HG02938 (cell line): ENCODE measurements around the gene GABBR1.

Experiments used
- ATAC-seq: cut with Tn5 transposase; IDR thresholded peaks from one replicate; pipeline ENCODE4 v1.9.1; 2021; ENCODE audit warnings: mild to moderate bottlenecking, moderate library complexity; ENCODE audit not compliant: unreplicated experiment

GABBR1 gene

DNA sequence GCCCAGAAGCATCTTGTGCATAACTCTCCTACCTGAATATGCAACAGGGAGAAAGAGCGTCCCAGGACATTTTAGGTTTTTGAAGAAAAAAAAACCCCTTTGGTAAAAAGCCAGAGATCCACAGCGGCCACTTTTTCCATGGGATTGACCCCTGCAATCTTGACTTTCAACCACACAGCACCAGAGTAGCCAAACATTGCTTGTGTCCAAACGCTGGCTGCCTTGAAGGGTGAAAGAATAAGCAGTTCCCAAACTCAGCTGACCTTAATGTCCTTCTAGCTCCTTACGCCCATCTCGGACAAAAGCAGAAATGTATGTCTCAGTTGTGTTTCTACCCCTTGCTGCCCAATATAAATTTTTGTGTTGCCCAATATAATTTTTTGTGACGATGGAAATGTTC lies 22.7 kb upstream of the GABBR1 start:
- ATAC-seq, result no peak

DNA sequence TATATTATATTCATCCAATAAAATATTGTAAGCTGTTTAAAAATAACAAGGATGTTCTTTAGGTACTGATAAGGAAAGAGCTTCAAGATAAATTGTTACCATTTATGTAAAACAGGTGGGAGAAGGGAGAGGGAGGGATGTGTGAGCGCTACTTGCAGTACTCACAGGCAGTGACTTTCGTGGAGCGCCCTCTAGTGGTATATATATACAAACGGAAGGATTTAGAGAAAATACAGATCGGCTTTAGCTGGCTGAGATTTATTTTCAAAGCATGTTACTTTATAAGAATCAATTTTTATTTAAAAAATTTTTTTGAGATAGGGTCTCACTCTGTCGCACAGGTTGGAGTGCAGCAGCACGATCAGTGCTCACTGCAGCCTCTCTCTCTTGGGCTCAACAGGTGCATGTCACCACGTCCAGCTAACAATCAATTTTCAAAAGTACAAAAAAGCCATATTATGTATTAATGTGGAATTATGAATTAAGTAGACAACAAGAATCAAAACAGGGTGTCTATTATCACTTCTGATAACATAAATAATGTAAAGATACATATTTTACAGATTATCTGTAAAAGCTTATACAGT lies 20.6 kb upstream of the GABBR1 start:
- no peak for ATAC-seq

DNA sequence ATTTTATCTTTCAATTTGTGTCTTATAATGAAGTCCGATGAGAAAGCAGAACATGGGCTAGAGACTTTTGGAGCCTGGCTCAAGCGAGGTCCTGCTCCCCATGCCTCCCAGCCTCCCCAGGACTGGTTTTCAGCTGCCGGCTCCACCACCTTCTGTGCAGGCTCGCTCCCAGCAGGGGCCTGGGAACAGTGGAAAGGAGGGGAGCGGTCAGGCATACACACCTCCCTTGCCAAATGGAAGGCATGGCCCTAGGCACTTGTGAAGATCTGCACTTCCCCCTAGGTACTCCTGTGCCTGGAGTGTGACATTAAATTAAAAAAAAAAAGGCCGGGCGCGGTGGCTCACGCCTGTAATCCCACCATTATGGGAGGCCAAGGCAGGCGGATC lies 19.2 kb upstream of the GABBR1 start:
- no peak for ATAC-seq

DNA sequence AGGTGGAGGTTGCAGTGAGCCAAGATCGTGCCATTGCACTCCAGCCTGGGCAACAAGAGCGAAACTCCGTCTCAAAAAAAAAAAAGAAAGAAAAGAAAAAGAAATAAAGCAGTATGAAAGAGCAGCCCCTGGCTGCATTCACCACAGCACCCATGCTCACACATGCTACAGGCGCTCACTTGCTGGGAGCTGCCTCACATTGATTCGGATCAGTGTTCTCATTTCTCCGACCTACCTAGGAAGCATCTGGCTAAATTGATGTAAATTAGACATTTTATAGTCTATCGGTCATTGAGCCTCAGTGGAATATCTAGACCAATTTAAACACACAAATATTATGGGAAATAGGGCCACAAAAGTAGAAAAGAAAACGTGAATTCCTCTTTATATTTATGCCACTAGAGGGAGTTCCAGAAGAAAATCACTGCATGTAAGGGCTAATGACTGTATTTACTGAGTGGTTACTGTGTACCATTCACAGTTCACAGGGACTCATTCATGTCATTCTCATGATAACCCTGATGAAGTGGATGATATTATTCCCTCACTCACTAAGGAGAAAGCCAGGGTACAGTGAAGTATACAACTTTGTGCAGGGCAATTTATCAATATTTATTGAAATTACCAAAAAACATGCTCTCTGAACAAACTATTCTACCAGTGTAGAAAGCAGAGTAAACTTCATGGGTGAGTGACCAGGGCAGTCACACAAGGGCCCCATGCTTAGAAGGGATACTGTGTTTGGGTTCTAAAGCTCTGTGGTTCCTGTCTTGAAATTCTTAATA lies 18.6 kb upstream of the GABBR1 start:
- ATAC-seq, result no peak

DNA sequence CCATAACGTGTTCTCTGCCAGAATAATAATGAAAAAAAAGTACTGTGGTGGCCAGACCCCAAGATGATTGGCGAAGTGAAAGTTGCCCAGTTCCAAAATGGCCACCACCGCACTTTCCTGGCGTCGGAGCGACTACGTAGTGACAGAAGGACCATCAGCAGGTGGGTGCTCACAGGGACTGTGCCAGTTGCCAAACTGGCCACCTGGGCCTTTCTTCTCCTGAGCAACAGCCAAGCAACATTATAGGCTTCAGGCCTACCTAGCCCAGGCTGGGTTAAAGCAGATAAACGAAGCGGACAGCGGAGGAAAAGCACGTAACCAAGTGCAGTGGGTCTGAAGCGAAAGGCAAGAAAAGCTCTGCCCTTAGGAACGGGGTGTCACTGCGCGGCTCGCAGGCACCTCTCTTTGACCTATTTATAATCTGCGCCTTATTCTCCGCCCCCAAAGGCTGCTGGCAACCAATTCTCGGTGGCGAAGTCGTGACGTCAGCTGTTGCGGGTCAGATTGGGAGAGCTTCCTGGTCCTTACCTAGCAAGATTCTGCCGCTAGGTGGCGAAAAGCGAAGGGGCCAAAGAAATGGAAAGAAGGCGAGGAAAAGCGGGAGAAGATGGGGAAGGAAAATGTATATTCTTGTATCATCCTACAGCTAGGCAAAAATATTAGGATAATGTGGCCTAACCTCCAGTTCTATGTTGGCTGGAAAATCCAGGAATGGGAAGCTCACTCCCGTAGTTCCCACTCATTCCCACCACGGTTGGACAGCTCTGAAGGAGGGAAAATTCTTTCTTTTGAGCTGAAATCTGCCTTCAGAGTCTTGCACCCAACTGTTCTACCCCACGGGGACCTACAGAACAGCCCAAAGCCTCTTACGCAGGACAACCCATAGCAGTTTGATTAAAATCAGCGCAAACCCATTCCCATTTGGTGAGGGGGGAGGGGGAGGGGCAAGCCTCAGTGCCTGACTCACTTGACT lies 17.0 kb upstream of the GABBR1 start:
- ATAC-seq, result peak; percentile 98

DNA sequence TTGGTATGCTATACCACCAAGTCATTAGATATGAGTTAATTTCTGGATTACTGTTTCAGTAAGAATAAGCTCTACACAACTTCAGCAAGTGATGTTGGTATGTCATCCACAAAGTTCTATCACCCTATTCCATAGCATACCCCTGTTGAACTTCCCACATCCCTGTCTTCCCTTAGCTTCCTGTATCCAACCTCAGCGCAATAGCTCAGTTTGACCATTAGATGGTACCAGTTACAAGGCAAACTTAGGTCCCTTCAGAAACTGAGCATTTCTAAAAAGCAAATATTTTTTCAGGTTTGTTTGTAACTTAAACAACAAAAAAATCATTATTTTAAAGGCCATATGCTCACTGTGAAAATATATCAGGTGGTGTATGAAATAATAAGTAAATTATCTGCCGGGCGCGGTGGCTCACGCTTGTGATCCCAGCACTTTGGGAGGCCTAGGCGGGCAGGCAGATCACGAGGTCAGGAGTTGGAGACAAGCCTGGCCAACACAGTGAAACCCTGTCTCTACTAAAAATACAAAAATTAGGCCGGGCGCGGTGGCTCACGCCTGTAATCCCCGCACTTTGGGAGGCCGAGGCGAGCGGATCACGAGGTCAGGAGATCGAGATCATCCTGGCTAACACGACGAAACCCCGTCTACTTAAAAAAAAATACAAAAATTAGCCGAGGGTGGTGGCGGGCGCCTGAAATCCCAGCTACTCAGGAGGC lies 15.1 kb upstream of the GABBR1 start:
- no peak for ATAC-seq

DNA sequence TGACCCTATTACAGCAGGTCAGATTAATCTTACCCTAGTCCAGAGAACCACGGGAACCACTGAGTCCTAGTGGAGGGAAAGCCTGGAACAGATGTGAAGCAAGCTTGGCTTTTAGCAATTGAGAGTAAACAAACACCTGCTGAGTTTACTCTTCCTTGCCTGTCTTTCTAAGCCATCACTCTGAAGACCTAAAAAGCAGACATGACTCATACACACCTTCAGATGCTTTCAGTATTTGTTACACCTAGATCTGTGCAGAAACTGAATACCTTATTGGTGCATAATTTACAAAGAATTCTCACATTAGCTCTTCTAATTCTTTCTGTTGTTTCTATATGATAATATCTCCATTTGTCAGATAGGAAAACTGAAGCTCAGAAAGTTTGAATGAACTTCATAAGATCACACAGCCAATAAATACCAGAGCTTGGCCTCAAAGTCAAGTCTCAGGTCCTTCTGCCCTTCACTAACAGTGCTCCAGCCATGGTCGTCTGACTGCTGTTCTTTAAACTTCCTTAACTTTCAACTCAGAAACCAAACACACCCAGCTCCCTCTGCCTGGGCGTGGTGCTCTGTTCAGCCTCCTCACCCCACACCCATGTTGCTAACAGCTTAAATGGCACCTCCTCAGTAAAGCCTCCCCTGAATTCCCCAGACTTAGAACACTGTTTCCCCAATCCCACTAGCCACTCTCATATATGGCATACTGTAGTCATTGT lies 8.6 kb upstream of the GABBR1 start:
- ATAC-seq, result no peak

DNA sequence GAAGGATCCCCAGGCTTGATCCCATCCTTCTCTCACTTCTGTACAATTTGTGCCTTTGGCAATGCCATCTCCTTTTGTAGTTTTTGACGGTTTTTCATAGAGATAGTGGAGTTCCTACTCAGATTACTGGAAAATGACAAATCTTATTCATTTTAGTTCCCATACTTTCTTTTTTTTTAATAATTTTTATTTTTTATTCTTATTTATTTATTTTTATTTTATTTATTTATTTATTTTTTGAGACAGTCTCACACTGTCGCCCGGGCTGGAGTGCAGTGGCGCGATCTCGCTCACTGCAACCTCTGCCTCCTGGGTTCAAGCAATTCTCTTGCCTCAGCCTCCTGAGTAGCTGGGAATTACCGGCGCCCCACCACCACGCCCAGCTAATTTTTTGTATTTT lies 4.3 kb upstream of the GABBR1 start:
- no peak for ATAC-seq

DNA sequence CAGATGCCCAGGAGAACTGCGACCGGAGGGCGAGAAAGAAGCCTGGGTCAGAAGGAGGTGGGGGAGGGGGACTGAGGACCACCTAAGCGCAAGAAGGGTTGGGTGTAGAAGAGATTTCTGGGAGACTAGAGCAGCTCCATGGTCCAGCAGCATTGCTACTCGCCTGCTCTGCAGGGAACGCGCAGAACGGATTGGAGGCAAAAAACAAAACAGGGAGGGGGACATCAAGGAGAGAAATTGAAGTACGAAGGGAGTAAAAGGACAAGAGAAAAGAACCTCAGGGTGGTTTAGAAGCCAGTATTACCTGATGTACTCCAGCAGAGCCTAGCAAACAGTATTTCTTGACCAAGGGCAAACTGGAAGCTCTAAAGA lies 537 bp upstream of the GABBR1 start:
- ATAC-seq, result no peak

DNA sequence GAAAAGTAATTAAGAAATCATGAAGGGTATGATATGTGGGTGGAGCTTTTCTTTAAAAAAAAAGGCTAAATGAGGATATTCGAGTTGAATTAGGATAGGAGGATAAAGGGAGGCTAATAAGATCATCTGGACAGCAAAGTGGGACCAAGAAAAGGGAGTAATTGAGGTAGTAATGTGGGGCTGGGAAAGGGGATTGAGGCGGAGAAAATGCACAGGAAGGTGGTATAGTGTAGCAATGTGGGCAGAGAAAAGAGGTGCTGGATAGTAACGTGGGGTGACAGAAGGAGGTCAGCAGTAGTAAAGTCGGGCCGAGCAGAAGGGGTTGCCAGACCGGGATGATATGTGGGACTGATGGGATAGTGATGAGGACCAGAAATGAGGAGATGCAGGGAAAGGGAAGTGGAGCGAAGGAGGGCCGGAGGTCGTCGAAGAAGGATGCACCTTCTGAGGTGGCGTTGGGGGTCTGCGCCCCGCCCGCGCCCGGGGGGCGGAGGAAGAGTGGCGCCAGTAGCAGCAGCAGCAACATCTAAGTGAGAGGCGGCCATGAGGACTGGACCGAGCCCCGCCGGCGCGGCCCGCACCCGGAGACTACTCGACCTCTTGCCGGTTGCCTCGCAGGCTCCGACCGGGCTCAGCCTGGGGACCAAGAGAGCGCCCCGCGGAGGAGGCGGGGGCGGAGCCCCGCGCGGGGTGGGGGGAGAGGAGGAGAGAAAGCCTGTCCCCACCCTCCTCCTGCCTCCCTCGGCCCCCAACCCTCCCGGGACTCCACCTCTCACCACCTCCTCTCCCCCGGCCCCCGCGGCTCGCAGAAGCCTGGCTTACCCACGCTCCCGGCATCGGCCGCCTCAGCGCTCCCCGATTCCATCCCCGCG lies 887 bp downstream of the GABBR1 start:
- no peak for ATAC-seq

DNA sequence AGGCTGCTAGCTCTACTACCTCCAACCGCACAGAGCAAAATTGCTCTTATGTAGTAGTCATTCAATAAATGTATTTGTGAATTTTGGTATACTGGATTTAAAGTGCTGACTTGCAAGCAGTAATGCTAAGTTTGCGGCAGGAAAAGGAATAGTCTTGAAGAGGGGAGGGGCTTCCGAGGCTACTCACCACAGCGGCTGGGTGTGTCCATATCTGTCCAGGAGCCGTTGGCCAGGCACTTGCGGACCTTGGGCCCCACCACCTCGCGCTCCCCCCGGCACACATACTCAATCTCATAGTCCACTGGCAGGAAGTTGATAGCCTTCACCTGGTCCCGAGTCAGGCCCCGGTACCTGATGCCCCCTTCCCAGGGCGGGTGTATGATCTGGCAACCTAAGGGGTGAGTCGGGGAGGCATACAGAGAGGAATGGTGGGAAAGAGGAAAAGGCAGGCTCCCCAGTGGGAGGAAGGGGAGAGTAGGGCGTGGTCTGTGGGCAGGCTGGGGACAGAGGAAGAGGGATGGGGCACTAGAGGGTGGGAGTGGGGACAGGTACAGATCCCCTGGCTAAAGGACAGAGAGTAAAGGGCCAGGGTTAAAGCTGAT lies 1.7 kb downstream of the GABBR1 start:
- ATAC-seq, result no peak

DNA sequence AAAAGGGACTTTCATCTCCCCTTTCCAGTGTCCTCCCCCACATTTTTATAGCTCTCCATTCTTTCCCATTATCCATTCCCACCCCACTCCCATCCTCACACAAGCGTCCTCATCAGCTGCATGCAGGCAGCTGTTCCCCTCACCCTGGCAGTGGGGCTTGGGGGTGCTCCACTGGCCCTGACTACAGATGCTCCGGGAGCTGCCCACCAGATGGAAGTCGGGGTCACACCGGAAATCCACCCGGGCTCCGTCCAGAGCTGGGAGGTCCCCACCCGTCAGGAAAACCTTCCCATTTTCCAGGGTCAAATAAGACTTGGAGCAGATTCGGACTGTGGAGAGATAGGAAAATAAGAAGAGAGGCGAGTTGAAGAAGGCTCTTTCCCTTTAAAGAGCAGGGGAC lies 2.7 kb downstream of the GABBR1 start:
- no peak for ATAC-seq

DNA sequence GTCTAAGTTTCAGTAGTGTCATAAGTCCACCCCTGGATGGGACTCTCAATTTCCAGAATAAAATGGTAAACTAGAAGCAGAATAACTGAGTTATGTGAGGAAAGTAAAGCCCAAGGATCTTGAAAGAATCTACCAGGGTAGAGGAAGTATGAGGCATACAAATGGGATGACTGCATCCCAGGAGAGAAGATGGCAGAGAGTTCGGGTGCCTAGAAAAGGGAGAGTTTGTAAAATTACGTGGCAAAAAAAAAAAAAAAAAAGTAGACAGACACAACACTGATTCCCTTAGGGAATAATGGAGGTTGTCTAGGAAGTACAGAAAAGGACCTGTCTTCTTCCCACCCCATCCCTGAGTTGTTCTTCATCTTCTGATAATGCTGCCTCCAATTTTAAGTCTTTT lies 3.4 kb downstream of the GABBR1 start:
- no peak for ATAC-seq

DNA sequence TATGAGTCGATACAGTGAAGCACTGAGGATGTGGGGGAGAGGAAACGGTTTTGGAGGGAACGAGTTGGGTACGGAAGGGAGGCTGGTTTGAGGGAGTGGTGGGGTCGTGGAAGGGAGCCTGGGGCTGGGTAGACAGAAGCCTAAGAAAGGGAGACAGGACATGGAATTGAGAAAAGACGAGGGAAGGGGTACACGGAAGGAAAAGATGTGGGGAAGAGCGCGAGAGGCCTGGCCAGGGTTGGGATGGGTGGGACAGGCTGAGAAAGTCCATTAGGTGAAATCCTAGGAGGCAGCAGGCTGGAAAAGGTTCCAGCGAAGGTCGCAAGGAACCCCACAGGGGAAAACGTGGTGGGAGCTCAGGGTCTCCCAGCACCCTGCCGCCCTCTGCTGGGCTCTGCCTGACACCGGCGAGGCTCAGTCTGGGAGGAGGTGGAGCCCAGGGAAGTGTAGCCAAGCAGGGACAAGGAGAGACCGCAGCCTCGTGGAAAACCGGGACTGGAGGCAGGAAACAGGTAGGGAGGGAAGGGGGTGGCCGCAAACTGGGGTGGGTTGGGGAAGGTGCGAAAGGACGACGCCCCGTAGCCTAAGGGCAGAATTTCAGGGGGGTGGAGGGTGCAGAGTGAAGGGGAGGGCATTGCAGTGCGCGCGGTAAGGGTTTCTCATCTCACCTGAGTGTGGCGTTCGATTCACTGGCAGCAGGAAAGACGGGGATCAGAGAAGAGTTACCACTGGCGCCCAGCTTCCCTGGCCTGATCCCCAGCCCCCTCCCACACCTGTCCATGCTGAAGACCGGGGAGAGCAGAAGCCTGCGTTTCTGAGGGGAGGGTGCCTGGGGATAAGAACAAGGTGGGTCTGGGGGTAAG lies 4.3 kb downstream of the GABBR1 start:
- ATAC-seq, result no peak

DNA sequence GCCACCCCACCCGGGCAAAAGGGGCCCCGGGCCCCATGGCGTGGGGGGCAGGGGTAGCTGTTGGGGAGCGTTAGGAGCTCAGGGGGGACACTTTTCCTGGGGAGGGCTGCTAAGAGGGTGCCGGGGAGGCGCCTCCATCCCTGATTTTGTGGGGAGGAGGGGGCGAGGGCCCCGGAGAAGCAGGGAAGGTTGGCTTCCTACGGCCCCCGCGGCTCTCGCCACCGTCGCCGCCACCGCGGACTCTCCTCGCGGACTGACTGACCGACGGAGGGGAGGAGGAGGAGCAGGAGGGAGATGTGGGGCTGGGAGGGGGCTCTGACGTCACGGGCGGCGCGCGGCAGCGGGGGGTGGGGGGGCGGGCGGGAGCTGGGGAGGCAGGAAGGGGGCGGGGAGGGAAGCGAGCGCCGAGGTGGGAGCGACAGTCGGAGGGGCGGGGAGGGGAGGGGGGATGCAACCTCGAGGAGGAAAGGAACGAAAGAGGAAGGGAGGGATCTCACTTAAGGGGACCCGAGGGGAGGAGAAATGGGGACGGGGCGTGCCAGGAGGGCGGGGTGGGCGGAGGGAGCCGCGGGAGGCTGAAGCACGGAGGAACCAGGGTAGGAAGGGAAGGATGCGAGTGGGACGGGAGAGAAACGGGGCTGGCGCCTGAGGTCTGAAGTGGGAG lies 5.1 kb downstream of the GABBR1 start:
- ATAC-seq, result no peak

DNA sequence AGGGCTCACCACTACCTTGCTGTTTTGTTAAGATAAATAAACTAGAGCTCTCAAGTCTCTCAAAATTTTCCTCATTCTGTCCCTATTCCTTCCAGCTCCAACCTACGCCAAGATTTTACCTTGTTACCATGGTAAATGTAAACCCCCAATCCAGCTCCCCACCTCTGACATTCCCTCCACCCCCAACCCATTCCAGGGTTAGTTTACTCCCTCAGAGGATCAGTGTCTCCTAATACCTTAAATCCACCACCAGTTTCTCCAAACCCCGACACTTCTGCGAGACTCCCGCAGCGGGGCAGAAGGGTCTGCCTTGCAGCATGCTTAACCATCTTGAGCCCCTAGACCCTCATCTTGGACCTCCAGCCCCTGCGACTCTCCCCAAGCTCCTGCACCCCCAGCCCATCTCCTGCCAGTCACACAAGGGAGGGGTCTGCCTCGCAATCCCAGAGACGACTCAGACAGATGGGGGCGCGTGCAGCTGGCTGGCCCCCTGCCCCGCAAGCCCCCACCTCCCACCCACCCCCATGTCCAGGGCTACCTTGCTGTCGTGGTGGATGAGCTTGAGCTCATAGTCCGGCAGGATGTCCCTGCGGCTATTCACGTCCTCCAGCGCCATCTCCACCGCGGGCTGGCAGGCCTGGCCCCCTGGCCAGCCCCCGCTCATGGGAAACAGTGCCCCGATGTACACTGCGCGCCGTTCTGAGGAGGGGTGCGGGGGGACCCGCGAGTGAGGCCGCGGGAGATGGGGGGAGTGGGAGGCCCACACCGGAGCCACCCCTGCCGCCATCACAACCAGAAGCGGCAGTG lies 5.8 kb downstream of the GABBR1 start:
- no peak for ATAC-seq
